HPDE6-E6E7 (cell line): ENCODE results near the gene MSH2.
"Not testable (repeated sequence)": the region's sequence is repeated elsewhere in the genome, so short reads cannot be mapped to it uniquely, and the experiment has no call there.

Experiments used
- DNase-seq: peaks from one replicate; pipeline ENCODE4 v3.0.0; 2011; ENCODE audit warnings: missing footprints; ENCODE audit errors: extremely low spot score

MSH2 gene

GRCh38 chr2:47402805-47403608 lies at the start of gene MSH2:
Gene MSH2 (plus strand): TSS chr2:47403156. CDS start chr2:47403192, 36 bp downstream.
- peak; percentile 99 for DNase-seq

- no peak for DNase-seq
These were observed 48.7 kb upstream of the MSH2 start for GRCh38 chr2:47354013-47354847.

- no peak for DNase-seq
These were observed 48.1 kb upstream of the MSH2 start for GRCh38 chr2:47354848-47355204.

- no peak for DNase-seq
These were observed 45.5 kb upstream of the MSH2 start for GRCh38 chr2:47357483-47357882.

GRCh38 chr2:47359375-47359868 lies 43.5 kb upstream of the MSH2 start:
- DNase-seq, result no peak

GRCh38 chr2:47360283-47360682 lies 42.7 kb upstream of the MSH2 start:
- no peak for DNase-seq

- peak; percentile 79 for DNase-seq
These were observed 42.0 kb upstream of the MSH2 start for GRCh38 chr2:47360927-47361326.

- not testable (repeated sequence) for DNase-seq
These were observed 41.3 kb upstream of the MSH2 start for GRCh38 chr2:47361505-47362229.

GRCh38 chr2:47373747-47374146 lies 29.2 kb upstream of the MSH2 start:
- no peak for DNase-seq

- no peak for DNase-seq
These were observed 27.6 kb upstream of the MSH2 start for GRCh38 chr2:47375307-47375706.

GRCh38 chr2:47379384-47379783 lies 23.6 kb upstream of the MSH2 start:
- no peak for DNase-seq

GRCh38 chr2:47381408-47381807 lies 21.5 kb upstream of the MSH2 start:
- DNase-seq, result no peak

- no peak for DNase-seq
These were observed 16.4 kb upstream of the MSH2 start for GRCh38 chr2:47386551-47386950.

- DNase-seq, result no peak
These were observed 14.1 kb upstream of the MSH2 start for GRCh38 chr2:47388888-47389287.

GRCh38 chr2:47389692-47390091 lies 13.3 kb upstream of the MSH2 start:
- no peak for DNase-seq

- no peak for DNase-seq
These were observed 984 bp upstream of the MSH2 start for GRCh38 chr2:47401789-47402554.

GRCh38 chr2:47402555-47402804 lies 476 bp upstream of the MSH2 start:
- peak; percentile 4 for DNase-seq

GRCh38 chr2:47403609-47404193 lies 745 bp downstream of the MSH2 start:
- peak; percentile 27 for DNase-seq

- no peak for DNase-seq
These were observed 1.4 kb downstream of the MSH2 start for GRCh38 chr2:47404356-47404755.

GRCh38 chr2:47405757-47406156 lies 2.8 kb downstream of the MSH2 start:
- no peak for DNase-seq

GRCh38 chr2:47406649-47407330 lies 3.8 kb downstream of the MSH2 start:
- not testable (repeated sequence) for DNase-seq
